HEK293 (cell line): Measurements from ENCODE around the gene CMIP.
A peak's percentile ranks its signal among the peaks of the same experiment; 100 is the strongest.

ENCODE experiments used
- CTCF ChIA-PET: fragments of 350-600 bp; formaldehyde crosslinking; extraction: SDS; loops from one replicate; lab custom pipeline; 2021; ENCODE audit warnings: antibody characterized with exemption; lab: Yijun Ruan, JAX
- POLR2A ChIA-PET: fragments of 300-600 bp; formaldehyde crosslinking; extraction: SDS; loops from one replicate; lab custom pipeline; 2020; ENCODE audit warnings: antibody characterized with exemption, inconsistent platforms; lab: Yijun Ruan, JAX
- H3K27ac ChIP-seq: fragments of 200-500 bp; sonication (Bioruptor generic); 2 replicates; pipeline ENCODE4 v1.5.1; 2014; ENCODE audit warnings: low read depth, low read length, control low read depth, inconsistent platforms; ENCODE audit errors: extremely low read depth
- H3K36me3 ChIP-seq, 2 experiments: fragments of 200-500 bp in 1 of 2; sonication (Bioruptor generic) in 1 of 2; 1 replicate in 1 of 2; 2 replicates in 1 of 2; pipeline ENCODE4 v1.5.1; 2014 to 2017; ENCODE audit warnings: inconsistent platforms in 2 of 2, low read length in 2 of 2; ENCODE audit not compliant: control insufficient read depth in 2 of 2, insufficient read depth in 1 of 2
- H3K4me1 ChIP-seq: fragments of 200-500 bp; sonication (Bioruptor generic); 2 replicates; pipeline ENCODE4 v1.5.1; 2014; ENCODE audit warnings: mild to moderate bottlenecking, low read length, inconsistent platforms; ENCODE audit not compliant: control insufficient read depth, insufficient read depth
- H3K4me3 ChIP-seq: 2 replicates; pipeline ENCODE4 v1.5.1; 2011; ENCODE audit warnings: low read depth, mild to moderate bottlenecking, control low read depth, low read length, moderate library complexity
- H3K9me3 ChIP-seq: fragments of 200-500 bp; sonication (Bioruptor generic); 2 replicates; pipeline ENCODE4 v1.5.1; 2014; ENCODE audit warnings: low read depth, low read length, inconsistent platforms; ENCODE audit not compliant: control insufficient read depth, insufficient read depth
- ZBTB21 ChIP-seq: fragments of 450-650 bp; formaldehyde crosslinking; IDR thresholded peaks from 2 replicates; pipeline ENCODE4 v1.5.1; 2017; ENCODE audit warnings: missing biosample characterization, missing genetic modification characterization
- ZBTB8A ChIP-seq: fragments of 450-650 bp; formaldehyde crosslinking; IDR thresholded peaks from 2 replicates; pipeline ENCODE4 v1.5.1; 2016; ENCODE audit warnings: missing biosample characterization, missing genetic modification characterization
- ZIC2 ChIP-seq: fragments of 450-650 bp; formaldehyde crosslinking; IDR thresholded peaks from 2 replicates; pipeline ENCODE4 v1.5.1; 2016; ENCODE audit warnings: missing biosample characterization, missing genetic modification characterization
- ZNF132 ChIP-seq: fragments of 450-650 bp; formaldehyde crosslinking; IDR thresholded peaks from 2 replicates; pipeline ENCODE4 v1.5.1; 2017; ENCODE audit warnings: missing biosample characterization, missing genetic modification characterization, borderline replicate concordance
- ZNF19 ChIP-seq: fragments of 450-650 bp; formaldehyde crosslinking; IDR thresholded peaks from 2 replicates; pipeline ENCODE4; 2016; ENCODE audit warnings: missing biosample characterization, missing genetic modification characterization, low read depth
- ZNF214 ChIP-seq: fragments of 450-650 bp; formaldehyde crosslinking; IDR thresholded peaks from 2 replicates; pipeline ENCODE4 v1.5.1; 2017; ENCODE audit warnings: missing biosample characterization, mild to moderate bottlenecking, missing genetic modification characterization, borderline replicate concordance
- ZNF239 ChIP-seq: fragments of 450-650 bp; formaldehyde crosslinking; IDR thresholded peaks from 2 replicates; pipeline ENCODE4 v1.5.1; 2016; ENCODE audit warnings: missing biosample characterization, missing genetic modification characterization
- ZNF311 ChIP-seq: fragments of 450-650 bp; formaldehyde crosslinking; IDR thresholded peaks from 2 replicates; pipeline ENCODE4 v1.5.1; 2017; ENCODE audit warnings: missing biosample characterization, missing genetic modification characterization, borderline replicate concordance
- ZNF350 ChIP-seq: fragments of 450-650 bp; formaldehyde crosslinking; IDR thresholded peaks from 2 replicates; pipeline ENCODE4 v1.5.0; 2017; ENCODE audit warnings: missing biosample characterization, mild to moderate bottlenecking, missing genetic modification characterization
- ZNF37A ChIP-seq: fragments of 450-650 bp; IDR thresholded peaks from 2 replicates; pipeline ENCODE4 v1.5.1; 2018; ENCODE audit warnings: missing biosample characterization, missing genetic modification characterization
- ZNF404 ChIP-seq: fragments of 450-650 bp; formaldehyde crosslinking; IDR thresholded peaks from 2 replicates; pipeline ENCODE4 v1.5.1; 2017; ENCODE audit warnings: missing biosample characterization, missing genetic modification characterization
- ZNF423 ChIP-seq: fragments of 450-650 bp; formaldehyde crosslinking; IDR thresholded peaks from 2 replicates; pipeline ENCODE4 v1.5.1; 2016; ENCODE audit warnings: missing biosample characterization, missing genetic modification characterization
- ZNF433 ChIP-seq: fragments of 450-650 bp; formaldehyde crosslinking; IDR thresholded peaks from 2 replicates; pipeline ENCODE4 v1.5.1; 2016; ENCODE audit warnings: missing biosample characterization, missing genetic modification characterization, low read depth
- ZNF558 ChIP-seq: fragments of 450-650 bp; formaldehyde crosslinking; IDR thresholded peaks from 2 replicates; pipeline ENCODE4 v1.5.1; 2016; ENCODE audit warnings: missing biosample characterization, missing genetic modification characterization
- ZNF777 ChIP-seq: fragments of 450-650 bp; formaldehyde crosslinking; IDR thresholded peaks from 2 replicates; pipeline ENCODE4 v1.5.1; 2017; ENCODE audit warnings: missing biosample characterization, missing genetic modification characterization, borderline replicate concordance
- ZNF792 ChIP-seq: fragments of 450-650 bp; formaldehyde crosslinking; IDR thresholded peaks from 2 replicates; pipeline ENCODE4 v1.5.1; 2016; ENCODE audit warnings: missing biosample characterization, missing genetic modification characterization
- ZNF837 ChIP-seq: fragments of 450-650 bp; formaldehyde crosslinking; IDR thresholded peaks from 2 replicates; pipeline ENCODE4 v1.5.1; 2016; ENCODE audit warnings: missing biosample characterization, missing genetic modification characterization
- TF ChIP-seq, protein P1 (sequence below): fragments of 450-650 bp; formaldehyde crosslinking; IDR thresholded peaks from 2 replicates; pipeline ENCODE4 v1.5.1; 2016; ENCODE audit warnings: missing biosample characterization, missing genetic modification characterization

The CMIP gene

DNA sequence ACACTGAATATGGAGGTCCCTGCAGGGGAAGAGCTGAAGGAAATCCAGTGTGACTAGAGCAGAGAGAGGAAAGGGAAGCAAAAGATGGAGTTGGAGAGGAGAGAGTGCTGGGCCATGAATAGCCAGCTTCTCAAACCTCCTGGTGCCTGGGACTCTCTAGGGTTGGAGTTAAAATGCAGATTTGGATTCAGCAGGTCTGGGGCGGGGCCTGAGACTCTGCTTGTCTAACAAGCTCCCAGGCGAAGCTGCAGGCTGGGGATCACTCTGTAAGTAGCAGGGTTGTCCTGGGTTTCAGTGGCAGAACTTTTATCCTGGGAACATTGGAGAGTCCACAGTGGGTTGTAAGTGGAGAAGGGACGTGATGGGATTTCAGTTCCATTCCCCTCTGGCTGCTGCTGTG, 231.1 kb downstream of the CMIP start (continued):
- TF ChIP-seq, protein P1, sequence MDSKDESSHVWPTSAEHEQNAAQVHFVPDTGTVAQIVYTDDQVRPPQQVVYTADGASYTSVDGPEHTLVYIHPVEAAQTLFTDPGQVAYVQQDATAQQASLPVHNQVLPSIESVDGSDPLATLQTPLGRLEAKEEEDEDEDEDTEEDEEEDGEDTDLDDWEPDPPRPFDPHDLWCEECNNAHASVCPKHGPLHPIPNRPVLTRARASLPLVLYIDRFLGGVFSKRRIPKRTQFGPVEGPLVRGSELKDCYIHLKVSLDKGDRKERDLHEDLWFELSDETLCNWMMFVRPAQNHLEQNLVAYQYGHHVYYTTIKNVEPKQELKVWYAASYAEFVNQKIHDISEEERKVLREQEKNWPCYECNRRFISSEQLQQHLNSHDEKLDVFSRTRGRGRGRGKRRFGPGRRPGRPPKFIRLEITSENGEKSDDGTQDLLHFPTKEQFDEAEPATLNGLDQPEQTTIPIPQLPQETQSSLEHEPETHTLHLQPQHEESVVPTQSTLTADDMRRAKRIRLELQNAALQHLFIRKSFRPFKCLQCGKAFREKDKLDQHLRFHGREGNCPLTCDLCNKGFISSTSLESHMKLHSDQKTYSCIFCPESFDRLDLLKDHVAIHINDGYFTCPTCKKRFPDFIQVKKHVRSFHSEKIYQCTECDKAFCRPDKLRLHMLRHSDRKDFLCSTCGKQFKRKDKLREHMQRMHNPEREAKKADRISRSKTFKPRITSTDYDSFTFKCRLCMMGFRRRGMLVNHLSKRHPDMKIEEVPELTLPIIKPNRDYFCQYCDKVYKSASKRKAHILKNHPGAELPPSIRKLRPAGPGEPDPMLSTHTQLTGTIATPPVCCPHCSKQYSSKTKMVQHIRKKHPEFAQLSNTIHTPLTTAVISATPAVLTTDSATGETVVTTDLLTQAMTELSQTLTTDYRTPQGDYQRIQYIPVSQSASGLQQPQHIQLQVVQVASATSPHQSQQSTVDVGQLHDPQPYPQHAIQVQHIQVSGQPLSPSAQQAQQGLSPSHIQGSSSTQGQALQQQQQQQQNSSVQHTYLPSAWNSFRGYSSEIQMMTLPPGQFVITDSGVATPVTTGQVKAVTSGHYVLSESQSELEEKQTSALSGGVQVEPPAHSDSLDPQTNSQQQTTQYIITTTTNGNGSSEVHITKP (tag by site-specific recombination), result no peak
- no peak for TF ChIP-seq ZNF132 (tag by site-specific recombination)
- TF ChIP-seq, all 188 proteins: peak for 0

DNA sequence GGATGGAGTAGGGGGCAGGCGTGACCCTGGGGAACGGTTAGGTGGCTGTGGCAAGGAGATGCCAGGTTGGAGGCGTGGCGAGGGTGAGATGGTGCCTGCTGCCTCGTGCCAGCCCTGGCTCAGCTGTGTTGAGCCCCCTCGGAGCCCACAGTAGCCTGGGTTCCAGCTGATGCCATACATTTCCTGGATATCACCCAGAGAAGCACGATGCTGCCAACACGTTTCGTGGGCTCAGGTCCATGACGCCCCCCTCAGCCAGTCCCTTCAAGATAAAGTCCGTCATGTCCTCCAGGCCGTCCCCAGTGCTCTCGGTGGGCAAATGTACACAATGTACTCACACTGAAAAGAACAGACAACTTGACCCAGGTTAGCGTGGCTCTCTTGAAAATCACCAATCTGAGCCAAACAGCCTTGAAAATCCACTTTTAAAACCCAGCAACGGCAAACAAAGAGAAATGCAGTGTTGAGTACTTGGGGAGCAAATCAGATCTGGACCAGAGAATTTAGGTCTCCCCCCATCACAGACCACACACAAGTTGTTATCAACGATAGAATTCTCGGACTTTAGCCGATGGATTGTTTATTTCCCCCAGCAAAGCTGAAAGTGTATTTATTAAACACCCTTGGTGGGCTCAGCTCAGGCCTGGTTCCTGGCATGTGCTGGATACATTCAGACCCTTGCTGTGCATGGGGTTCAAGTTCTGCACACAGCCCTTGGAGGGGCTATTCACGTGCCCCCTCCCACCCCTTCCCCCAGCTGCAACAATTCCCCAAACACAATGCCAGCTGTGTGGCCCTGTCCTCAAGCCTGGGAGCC, 231.7 kb downstream of the CMIP start:
- H3K36me3 ChIP-seq, result peaks cover 0 to 45% of the 10 kb centered on the region in 2 experiments; a peak in 1 of 3 replicates
- no peaks in the 10 kb centered on the region for H3K9me3 ChIP-seq
- ChIA-PET CTCF (no interaction called here), POLR2A (no interaction called here)
- H3K27ac ChIP-seq, result no peak overlapping the region
- no peaks in the 10 kb centered on the region for H3K4me1 ChIP-seq
- no peak overlapping the region for H3K4me3 ChIP-seq
- TF ChIP-seq ZNF777 (tag by site-specific recombination) (no peak), ZNF214 (tag by site-specific recombination) (no peak), ZNF404 (tag by site-specific recombination) (no peak), ZNF19 (tag by site-specific recombination) (no peak), ZNF311 (tag by site-specific recombination) (no peak), ZNF423 (tag by site-specific recombination) (no peak), ZNF37A (tag by site-specific recombination) (no peak), ZNF792 (tag by site-specific recombination) (no peak), ZNF837 (no peak), ZIC2 (tag by site-specific recombination) (no peak), ZNF433 (tag by site-specific recombination) (no peak)
- TF ChIP-seq, all 188 proteins: peak for 0

DNA sequence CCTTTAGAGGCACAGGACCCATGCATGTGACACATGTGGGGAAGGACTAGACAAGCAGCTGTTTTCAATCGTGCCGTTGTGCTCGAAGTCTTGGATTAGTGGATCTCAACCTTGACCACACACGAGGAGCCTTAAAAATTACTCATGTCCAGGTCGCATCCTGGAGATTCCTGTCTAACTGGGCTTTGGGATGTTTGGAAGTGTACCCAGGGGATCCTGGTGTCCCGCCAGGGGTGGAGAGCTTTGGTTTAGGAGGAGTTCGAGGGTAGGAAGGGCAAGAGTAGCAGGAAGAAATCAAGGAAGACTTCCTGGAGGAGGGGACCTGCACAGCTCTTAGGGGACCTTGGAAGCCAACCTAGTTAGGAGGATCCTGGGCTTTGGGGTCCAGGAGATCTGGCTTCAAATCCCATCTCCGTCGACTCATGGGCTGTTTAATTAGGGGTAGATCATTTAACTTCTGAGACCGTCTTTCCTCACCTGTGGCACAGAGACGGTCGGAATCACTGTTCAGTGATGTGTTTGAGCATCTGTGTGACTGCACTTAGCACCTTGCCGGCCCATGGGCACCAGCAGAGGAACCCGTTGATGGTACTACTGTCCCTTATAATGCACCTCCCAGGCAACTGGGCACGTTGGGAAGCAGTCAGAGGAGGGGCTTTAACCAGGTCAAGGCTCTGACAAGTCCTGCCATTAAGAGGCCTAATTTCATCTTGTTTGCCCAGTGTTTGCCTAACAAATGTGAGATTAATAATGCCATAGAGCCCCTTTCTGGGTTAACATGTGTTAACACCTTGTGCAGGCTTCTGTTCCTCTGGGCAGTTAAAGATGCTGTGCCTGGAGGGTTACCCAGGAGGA, 232.5 kb downstream of the CMIP start:
- TF ChIP-seq ZNF350 (tag by site-specific recombination), result no peak
- TF ChIP-seq ZNF558 (tag by site-specific recombination), result no peak
- peak; percentile 94 for TF ChIP-seq ZNF239 (tag by site-specific recombination)
- no peak for TF ChIP-seq ZIC2 (tag by site-specific recombination)
- no peak for TF ChIP-seq ZBTB8A (tag by site-specific recombination)
- TF ChIP-seq ZBTB21 (tag by site-specific recombination), result no peak
- H3K27ac ChIP-seq, result no peak overlapping the region
- no peaks in the 10 kb centered on the region for H3K4me1 ChIP-seq
- H3K9me3 ChIP-seq, result no peaks in the 10 kb centered on the region
- no peak overlapping the region for H3K4me3 ChIP-seq
- CTCF ChIA-PET, result no interaction called here
- peaks cover 0 to 45% of the 10 kb centered on the region in 2 experiments; a peak in 2 of 3 replicates for H3K36me3 ChIP-seq
- POLR2A ChIA-PET, result no interaction called here
